ENCODE measurements around the gene TRAF3IP1.

Gene TRAF3IP1

DNA sequence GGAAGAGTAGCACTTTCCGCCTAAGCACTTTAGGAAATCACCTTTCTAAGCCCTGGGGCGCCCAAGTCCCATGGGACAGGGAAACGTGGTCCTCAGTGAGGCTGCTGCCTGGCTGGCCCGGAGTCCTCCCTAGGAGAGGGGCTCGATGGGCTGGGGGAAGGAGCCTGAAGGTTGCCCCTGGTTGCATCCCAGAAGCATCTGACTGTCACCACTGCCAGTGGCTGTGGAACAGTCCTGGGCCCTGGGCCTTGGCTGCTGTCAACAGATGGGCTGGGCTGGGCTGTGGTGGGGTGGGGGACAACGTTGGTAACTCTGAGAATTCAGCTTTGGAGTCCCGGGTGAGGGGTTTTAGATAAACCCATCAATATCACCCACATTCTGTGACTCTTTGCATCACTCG lies 128.9 kb downstream of the TRAF3IP1 start:
- DNase-seq (ENCODE audit: low spot score), result no peak

DNA sequence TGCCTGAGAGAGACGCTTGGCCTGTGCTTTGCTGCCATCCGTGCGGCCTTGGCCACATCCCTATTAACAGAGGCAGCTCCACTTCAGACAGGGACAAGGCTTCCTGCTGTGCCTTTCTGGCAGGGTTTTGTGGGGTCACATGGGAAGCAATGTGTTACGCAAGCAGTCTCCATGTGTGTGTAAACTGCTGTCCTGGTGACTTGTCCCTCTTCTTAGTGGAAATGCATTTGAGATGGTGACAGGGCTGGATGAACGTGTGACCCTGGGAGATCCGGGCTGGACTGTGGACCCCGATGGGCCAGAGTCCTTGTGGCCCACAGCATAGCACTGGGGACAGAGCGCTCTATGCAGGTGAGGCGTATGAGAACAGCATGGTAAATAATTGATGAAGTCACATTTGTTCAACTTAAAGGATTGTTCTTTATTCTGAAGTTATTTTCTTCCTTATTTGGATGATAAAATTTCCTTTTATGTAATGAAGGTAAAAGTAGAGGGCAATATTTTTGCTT lies 129.6 kb downstream of the TRAF3IP1 start:
- DNase-seq (ENCODE audit: low spot score), result peak; percentile 60

DNA sequence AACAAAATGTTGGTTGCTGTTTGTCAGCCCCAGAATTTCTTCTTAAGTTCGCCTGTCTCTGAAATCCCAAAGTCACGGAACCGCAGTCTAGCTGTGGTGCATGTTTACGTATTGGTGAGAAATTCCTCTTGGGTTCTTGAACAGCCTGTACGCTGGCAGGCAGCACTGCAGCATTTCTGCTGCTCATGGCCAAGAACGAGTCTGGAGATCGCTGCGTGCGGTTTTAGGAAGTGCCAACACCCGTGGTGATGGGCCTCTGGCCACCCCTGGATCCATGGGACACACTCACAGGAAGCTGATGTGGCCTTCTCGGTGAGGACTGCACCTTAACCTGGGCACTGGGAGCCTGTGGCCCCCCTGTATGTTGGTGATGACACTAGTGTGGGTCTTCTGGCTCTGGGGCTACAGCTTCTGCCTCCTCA lies 130.1 kb downstream of the TRAF3IP1 start:
- no peak for DNase-seq (ENCODE audit: low spot score)

Data from HuH-7 (cell line).